H1 (cell line): ENCODE results near the gene CDKL4. TPM values are rescaled to one million over a fixed set of nuclear protein-coding genes. Genes with fewer than 3 reads are reported as not detected.

Source experiments
- CTCF ChIA-PET: fragments of 300-600 bp; sonication (Branson Sonifier 250); formaldehyde crosslinking; loops from one replicate; lab custom pipeline; 2021; ENCODE audit not compliant: partially characterized antibody; lab: Charles Lee
- POLR2A ChIA-PET: fragments of 300-600 bp; sonication (Branson Sonifier 250); formaldehyde crosslinking; loops from one replicate; lab custom pipeline; 2021; ENCODE audit warnings: inconsistent platforms; ENCODE audit not compliant: partially characterized antibody; lab: Charles Lee
- DNase-seq, 2 experiments: peaks; one replicate each; pipeline versions ENCODE4 v3.0.0 to v3.0.0-alpha.2; 2010 to 2022; ENCODE audit warnings: low spot score in 2 of 2, low read depth in 1 of 2, mixed read lengths in 1 of 2
- FAIRE-seq: peaks from 2 replicates; lab custom pipeline; 2011; peaks lifted over from hg19 to GRCh38; lab: Jason Lieb, UNC
- H2AFZ ChIP-seq: 2 replicates; pipeline ENCODE4 v1.8.1; 2012; ENCODE audit warnings: low read length, inconsistent platforms
- H2AK5ac ChIP-seq: 2 replicates; pipeline ENCODE4 v1.6.1; 2013; ENCODE audit warnings: low read depth, low read length
- H2BK120ac ChIP-seq: replicated peaks from 2 replicates; pipeline ENCODE3; 2013; ENCODE audit warnings: low read depth, low read length, inconsistent platforms
- H2BK12ac ChIP-seq: 2 replicates; pipeline ENCODE4 v1.6.1; 2013; ENCODE audit warnings: low read depth, low read length
- H2BK15ac ChIP-seq: 2 replicates; pipeline ENCODE4 v1.6.1; 2013; ENCODE audit warnings: low read length
- H2BK20ac ChIP-seq: 2 replicates; pipeline ENCODE4 v1.6.1; 2013; ENCODE audit warnings: low read length
- H2BK5ac ChIP-seq: 2 replicates; pipeline ENCODE4 v1.6.1; 2013; ENCODE audit warnings: low read depth, low read length
- H3K14ac ChIP-seq: 2 replicates; pipeline ENCODE4 v1.6.1; 2013; ENCODE audit warnings: inconsistent platforms; ENCODE audit not compliant: insufficient read length
- H3K18ac ChIP-seq: 2 replicates; pipeline ENCODE4 v1.6.1; 2013; ENCODE audit warnings: low read length; ENCODE audit errors: extremely low read depth
- H3K23ac ChIP-seq: 2 replicates; pipeline ENCODE4 v1.6.1; 2013; ENCODE audit warnings: inconsistent platforms; ENCODE audit not compliant: insufficient read length
- H3K23me2 ChIP-seq: 2 replicates; pipeline ENCODE4 v1.6.1; 2013; ENCODE audit warnings: low read depth, low read length
- H3K27ac ChIP-seq: 2 replicates; pipeline ENCODE4 v1.6.1; 2011; ENCODE audit warnings: low read depth, low read length, inconsistent platforms
- H3K27me3 ChIP-seq, 4 experiments: replicated peaks in 1 of 4; 1 replicate in 1 of 4; 2 replicates in 3 of 4; pipeline versions ENCODE4 v1.6.1 to v1.8.1; 2011 to 2013; ENCODE audit warnings: low read length in 3 of 4, mild to moderate bottlenecking in 3 of 4, inconsistent platforms in 2 of 4, mixed read lengths in 2 of 4, moderate library complexity in 1 of 4; ENCODE audit not compliant: control insufficient read depth in 3 of 4, insufficient read depth in 3 of 4; ENCODE audit errors: extremely low read depth in 1 of 4
- H3K36me3 ChIP-seq, 4 experiments: 2 replicates each; pipeline versions ENCODE4 v1.6.1 to v1.8.1; 2011 to 2013; ENCODE audit warnings: mild to moderate bottlenecking in 4 of 4, low read length in 3 of 4, moderate library complexity in 2 of 4, control low read depth in 1 of 4, inconsistent platforms in 1 of 4; ENCODE audit not compliant: insufficient read depth in 4 of 4, control insufficient read depth in 2 of 4
- H3K4ac ChIP-seq: replicated peaks from 2 replicates; pipeline ENCODE3; 2013; ENCODE audit warnings: low read length, low read depth, mixed read lengths, inconsistent platforms; ENCODE audit not compliant: insufficient read length
- H3K4me1 ChIP-seq, 4 experiments: replicated peaks in 1 of 4; 1 replicate in 1 of 4; 2 replicates in 3 of 4; pipeline versions ENCODE4 v1.6.1 to v1.8.1; 2011 to 2013; ENCODE audit warnings: low read length in 3 of 4, inconsistent platforms in 2 of 4, mixed read lengths in 1 of 4; ENCODE audit not compliant: insufficient read depth in 4 of 4, control insufficient read depth in 3 of 4
- H3K4me2 ChIP-seq, 2 experiments: 2 replicates each; pipeline versions ENCODE4 v1.6.1 to v1.8.1; 2011 to 2013; ENCODE audit warnings: low read depth in 2 of 2, low read length in 2 of 2, control low read depth in 1 of 2, inconsistent platforms in 1 of 2, mild to moderate bottlenecking in 1 of 2; ENCODE audit not compliant: insufficient read depth in 1 of 2
- H3K4me3 ChIP-seq, 4 experiments: fragments of 200-600, 300-600 bp in 1 of 4; sonication (generic), shearing (Covaris generic), sonication (Bioruptor Twin) in 1 of 4; 2 replicates each; pipeline versions ENCODE4 v1.5.1 to v1.8.1; 2011 to 2016; ENCODE audit warnings: low read length in 4 of 4, low read depth in 3 of 4, control low read depth in 2 of 4, inconsistent platforms in 2 of 4, mild to moderate bottlenecking in 2 of 4, mixed read lengths in 1 of 4, moderate library complexity in 1 of 4; ENCODE audit not compliant: insufficient read depth in 2 of 4; ENCODE audit errors: extremely low read depth in 1 of 4
- H3K56ac ChIP-seq: replicated peaks from 2 replicates; pipeline ENCODE3; 2013; ENCODE audit warnings: low read depth, mild to moderate bottlenecking, mixed read lengths, low read length, inconsistent platforms; ENCODE audit not compliant: insufficient read length
- H3K79me1 ChIP-seq: 2 replicates; pipeline ENCODE4 v1.6.1; 2013; ENCODE audit warnings: low read depth, low read length, control low read depth
- H3K79me2 ChIP-seq, 2 experiments: 2 replicates each; pipeline versions ENCODE4 v1.6.1 to v1.8.1; 2012 to 2013; ENCODE audit warnings: low read length in 2 of 2, mild to moderate bottlenecking in 2 of 2, inconsistent platforms in 1 of 2; ENCODE audit not compliant: insufficient read depth in 2 of 2, control insufficient read depth in 1 of 2
- H3K9ac ChIP-seq, 4 experiments: replicated peaks in 1 of 4; 1 replicate in 1 of 4; 2 replicates in 3 of 4; pipeline versions ENCODE4 v1.6.1 to v1.8.1; 2011 to 2013; ENCODE audit warnings: low read depth in 3 of 4, low read length in 3 of 4, control low read depth in 2 of 4, mild to moderate bottlenecking in 2 of 4, moderate library complexity in 2 of 4, inconsistent platforms in 1 of 4; ENCODE audit errors: extremely low read depth in 1 of 4
- H3K9me3 ChIP-seq, 2 experiments: 2 replicates each; pipeline versions ENCODE4 v1.6.1 to v1.8.1; 2012 to 2013; ENCODE audit warnings: mild to moderate bottlenecking in 2 of 2, moderate library complexity in 2 of 2, control low read depth in 1 of 2, inconsistent platforms in 1 of 2, low read depth in 1 of 2, low read length in 1 of 2, mixed read lengths in 1 of 2; ENCODE audit not compliant: insufficient read depth in 2 of 2
- H4K20me1 ChIP-seq, 2 experiments: replicated peaks in 1 of 2; 2 replicates each; pipeline versions ENCODE3 to v1.8.1; 2011 to 2013; ENCODE audit warnings: inconsistent platforms in 2 of 2, low read length in 2 of 2, mild to moderate bottlenecking in 1 of 2; ENCODE audit not compliant: insufficient read depth in 2 of 2, control insufficient read depth in 1 of 2
- H4K5ac ChIP-seq: 2 replicates; pipeline ENCODE4 v1.6.1; 2013; ENCODE audit warnings: low read length, low read depth, mixed read lengths, inconsistent platforms; ENCODE audit not compliant: insufficient read length
- H4K8ac ChIP-seq: 2 replicates; pipeline ENCODE4 v1.8.0; 2013; ENCODE audit warnings: mild to moderate bottlenecking, moderate library complexity, low read length, inconsistent platforms; ENCODE audit not compliant: insufficient read depth; ENCODE audit errors: extremely low read depth
- H4K91ac ChIP-seq: replicated peaks from 2 replicates; pipeline ENCODE3; 2013; ENCODE audit warnings: low read length, mixed read lengths, inconsistent platforms; ENCODE audit not compliant: insufficient read length
- ATF3 ChIP-seq: IDR thresholded peaks from 2 replicates; pipeline ENCODE4 v1.6.1; 2011; ENCODE audit warnings: low read depth, mild to moderate bottlenecking, low read length; ENCODE audit not compliant: insufficient read depth
- CBX5 ChIP-seq: fragments of 300-800, 300-1000 bp; sonication (generic); IDR thresholded peaks from 2 replicates; pipeline ENCODE4 v1.7.1; 2016; ENCODE audit warnings: antibody characterized with exemption, low read length, low read depth
- CBX8 ChIP-seq: fragments of 300-800, 300-1000 bp; sonication (generic); IDR thresholded peaks from 2 replicates; pipeline ENCODE4 v1.7.1; 2016; ENCODE audit warnings: low read depth, low read length, borderline replicate concordance
- E2F6 ChIP-seq: IDR thresholded peaks from 2 replicates; pipeline ENCODE4 v1.6.1; 2012; ENCODE audit warnings: inconsistent platforms
- JUN ChIP-seq: IDR thresholded peaks from 2 replicates; pipeline ENCODE4 v1.6.1; 2011; ENCODE audit warnings: low read depth, mild to moderate bottlenecking, improper control_type of control experiment, low read length
- KDM5A ChIP-seq: fragments of 200-600 bp; IDR thresholded peaks from 2 replicates; pipeline ENCODE4 v1.7.1; 2012; ENCODE audit warnings: mild to moderate bottlenecking, low read length, inconsistent platforms, mixed read lengths
- NRF1 ChIP-seq: IDR thresholded peaks from 2 replicates; pipeline ENCODE4 v1.6.1; 2011; ENCODE audit warnings: mild to moderate bottlenecking, low read depth, low read length, improper control_type of control experiment
- POLR2AphosphoS5 ChIP-seq: IDR thresholded peaks from 2 replicates; pipeline ENCODE4 v1.6.1; 2011; ENCODE audit warnings: low read depth, low read length
- RXRA ChIP-seq: IDR thresholded peaks from 2 replicates; pipeline ENCODE4 v1.6.1; 2011; ENCODE audit warnings: low read depth, mild to moderate bottlenecking, low read length, moderate library complexity; ENCODE audit not compliant: insufficient read depth
- SIN3A ChIP-seq, 2 experiments: IDR thresholded peaks in 1 of 2; conservative IDR thresholded peaks in 1 of 2; 2 replicates each; pipeline ENCODE4 v1.6.1; 2011 to 2012; ENCODE audit warnings: low read length in 2 of 2, improper control_type of control experiment in 1 of 2, low read depth in 1 of 2, mild to moderate bottlenecking in 1 of 2
- SIX5 ChIP-seq: IDR thresholded peaks from 2 replicates; pipeline ENCODE4 v1.6.1; 2011; ENCODE audit warnings: mild to moderate bottlenecking, low read depth, low read length
- SUZ12 ChIP-seq: fragments of 200-600 bp; sonication (generic); IDR thresholded peaks from 2 replicates; pipeline ENCODE4 v1.6.1; 2012; ENCODE audit warnings: mild to moderate bottlenecking, inconsistent platforms, low read length, moderate library complexity, mixed read lengths
- YY1 ChIP-seq: IDR thresholded peaks from 2 replicates; pipeline ENCODE4 v1.6.1; 2011; ENCODE audit warnings: low read depth, mild to moderate bottlenecking, low read length
- ZNF274 ChIP-seq: IDR thresholded peaks from 2 replicates; pipeline ENCODE4 v1.7.0; 2012; ENCODE audit warnings: low read length, borderline replicate concordance; ENCODE audit errors: extremely low read depth
- WGBS, 2 experiments: shearing (Covaris generic) in 1 of 2; methylation state at CpG; one replicate each; pipeline versions ENCODE4 v1.1.6 to v1.1.7; 2013 to 2015; ENCODE audit warnings: low lambda C conversion rate in 2 of 2, mixed read lengths in 2 of 2, inconsistent platforms in 1 of 2, low coverage in 1 of 2, missing lambda C conversion rate in 1 of 2; ENCODE audit not compliant: insufficient replicate concordance in 2 of 2, insufficient coverage in 1 of 2, insufficient read length in 1 of 2; ENCODE audit errors: extremely low coverage in 1 of 2, missing lambda C conversion rate in 1 of 2; 5-methylcytosine and 5-hydroxymethylcytosine counted together
- polyA plus RNA-seq, 7 experiments: library from polyadenylated mRNA; depleted of rRNA in 3 of 7; stranded (reverse) in 5 of 7; unstranded in 2 of 7; fragments of >200 nt in 5 of 7; fragments of 200-250 nt in 2 of 7; gene quantifications; 1 replicate in 5 of 7; 2 replicates in 1 of 7; 4 replicates in 1 of 7; pipeline versions ENCODE4 v1.2.1 to v1.2.3, GENCODE V29; 2011 to 2013; ENCODE audit warnings: missing spikeins in 2 of 7, mixed read lengths in 2 of 7
- total RNA-seq: library from RNA; stranded (reverse); fragmentation: NEBNext Ultra II Directional; extraction: Animal tissue kit (Norgen Biotek cat#: 25700); gene quantifications from 2 replicates; pipeline ENCODE4 v1.2.1, GENCODE V29; 2021

The CDKL4 gene
- total and polyA plus RNA-seq, 2 of the 8 experiments (the other 6 are each of a cell fraction or from before 2014, with no cell fraction given): not detected

GRCh38 chr2:39213015-39213414, 30.8 kb downstream of the CDKL4 start:
- Histone ChIP-seq H3K23me2 (no peaks in the 10 kb centered on the region), H3K79me1 (no peaks in the 10 kb centered on the region), H3K4me2 (no peak overlapping the region), H3K18ac (no peak overlapping the region), H4K20me1 (no peaks in the 10 kb centered on the region), H3K14ac (no peak overlapping the region), H3K9me3 (no peaks in the 10 kb centered on the region), H4K91ac (no peak overlapping the region), H2AFZ (no peak overlapping the region), H3K36me3 (no peaks in the 10 kb centered on the region), H3K27ac (no peak overlapping the region), H4K5ac (no peak overlapping the region), H3K4me3 (no peak overlapping the region), H2BK20ac (no peak overlapping the region), H2AK5ac (no peak overlapping the region), H2BK120ac (no peak overlapping the region), H3K56ac (no peak overlapping the region), H4K8ac (no peak overlapping the region), H3K4me1 (no peaks in the 10 kb centered on the region), H3K27me3 (no peaks in the 10 kb centered on the region), H2BK12ac (no peak overlapping the region), H2BK5ac (no peak overlapping the region), H2BK15ac (no peak overlapping the region), H3K23ac (no peak overlapping the region), H3K4ac (no peak overlapping the region), H3K9ac (no peak overlapping the region), H3K79me2 (no peaks in the 10 kb centered on the region)
- ChIA-PET POLR2A (no interaction called here), CTCF (no interaction called here)
- FAIRE-seq (no peak), DNase-seq (no peak)
- WGBS, 2 experiments: 96% methylated on average over 1 of the region's 1 CpG; no CpG with 5 or more reads in 1 of the 2 experiments
- TF ChIP-seq CBX8: no peak
- TF ChIP-seq POLR2AphosphoS5: no peak
- TF ChIP-seq YY1: no peak
- TF ChIP-seq SUZ12: no peak
- TF ChIP-seq CBX5: no peak
- TF ChIP-seq RXRA: no peak
- TF ChIP-seq KDM5A: no peak
- no peak for TF ChIP-seq SIN3A (conservative IDR thresholded peaks at IDR 0.05 in 1 of 2, IDR thresholded peaks at IDR 0.05 in 1 of 2; ENCODE audit: low read depth in 1 of 2, low read length in 2 of 2)
- TF ChIP-seq JUN: no peak
- no peak for TF ChIP-seq ZNF274
- TF ChIP-seq NRF1: no peak
- no peak for TF ChIP-seq SIX5
- TF ChIP-seq ATF3: no peak
- no peak for TF ChIP-seq E2F6
